ENCODE results near the gene MPRIP.

DNA sequence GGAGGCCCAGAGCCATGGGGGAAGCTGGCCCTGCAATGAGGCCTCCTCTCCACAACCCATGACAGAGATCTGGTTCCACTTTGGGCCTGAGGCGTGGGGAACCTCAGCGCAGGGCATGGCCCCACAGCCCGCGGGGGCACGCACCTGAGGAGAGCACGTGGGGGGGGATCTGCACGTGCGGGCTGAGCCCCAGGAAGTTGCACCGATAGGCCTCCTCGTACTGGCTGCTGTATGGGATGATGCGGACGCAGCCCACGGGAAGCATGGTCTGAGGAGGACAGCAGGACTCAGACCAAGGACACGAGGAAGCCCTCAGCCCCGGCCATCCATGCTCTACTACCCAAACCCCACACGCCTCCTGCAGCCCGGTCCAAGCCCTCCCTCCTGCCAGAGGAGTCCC, 174.0 kb downstream of the MPRIP start:
- no peak for TF ChIP-seq POLR2AphosphoS5 (IDR thresholded peaks at IDR 0.05; ENCODE audit: insufficient read depth, low read depth, low read length)
- TF ChIP-seq, protein P1, sequence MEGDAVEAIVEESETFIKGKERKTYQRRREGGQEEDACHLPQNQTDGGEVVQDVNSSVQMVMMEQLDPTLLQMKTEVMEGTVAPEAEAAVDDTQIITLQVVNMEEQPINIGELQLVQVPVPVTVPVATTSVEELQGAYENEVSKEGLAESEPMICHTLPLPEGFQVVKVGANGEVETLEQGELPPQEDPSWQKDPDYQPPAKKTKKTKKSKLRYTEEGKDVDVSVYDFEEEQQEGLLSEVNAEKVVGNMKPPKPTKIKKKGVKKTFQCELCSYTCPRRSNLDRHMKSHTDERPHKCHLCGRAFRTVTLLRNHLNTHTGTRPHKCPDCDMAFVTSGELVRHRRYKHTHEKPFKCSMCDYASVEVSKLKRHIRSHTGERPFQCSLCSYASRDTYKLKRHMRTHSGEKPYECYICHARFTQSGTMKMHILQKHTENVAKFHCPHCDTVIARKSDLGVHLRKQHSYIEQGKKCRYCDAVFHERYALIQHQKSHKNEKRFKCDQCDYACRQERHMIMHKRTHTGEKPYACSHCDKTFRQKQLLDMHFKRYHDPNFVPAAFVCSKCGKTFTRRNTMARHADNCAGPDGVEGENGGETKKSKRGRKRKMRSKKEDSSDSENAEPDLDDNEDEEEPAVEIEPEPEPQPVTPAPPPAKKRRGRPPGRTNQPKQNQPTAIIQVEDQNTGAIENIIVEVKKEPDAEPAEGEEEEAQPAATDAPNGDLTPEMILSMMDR (IDR thresholded peaks at IDR 0.05; ENCODE audit: extremely low read depth in 1 of 2, insufficient read depth in 1 of 2, low read depth in 1 of 2, low read length in 2 of 2): no peak
- TF ChIP-seq, protein P2, sequence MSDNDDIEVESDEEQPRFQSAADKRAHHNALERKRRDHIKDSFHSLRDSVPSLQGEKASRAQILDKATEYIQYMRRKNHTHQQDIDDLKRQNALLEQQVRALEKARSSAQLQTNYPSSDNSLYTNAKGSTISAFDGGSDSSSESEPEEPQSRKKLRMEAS (IDR thresholded peaks at IDR 0.05; ENCODE audit: insufficient read depth, insufficient read length): no peak
- no peak for TF ChIP-seq POLR2A (IDR thresholded peaks at IDR 0.05; ENCODE audit: low read depth, low read length)
- TF ChIP-seq EZH2 (IDR thresholded peaks at IDR 0.05; ENCODE audit: borderline replicate concordance, low read depth, low read length, severe bottlenecking): no peak
- no peak for TF ChIP-seq GATA2 (IDR thresholded peaks at IDR 0.05; ENCODE audit: insufficient read depth, insufficient read length, low read depth, low read length)
- no peak for TF ChIP-seq MYC (IDR thresholded peaks at IDR 0.05; ENCODE audit: low read depth, low read length)
- no peak for TF ChIP-seq FOS (IDR thresholded peaks at IDR 0.05; ENCODE audit: borderline replicate concordance, insufficient read depth, low read length)

Data from endothelial cell of umbilical vein (primary cell).